ENCODE results near the gene SIM2. TPM values are rescaled to one million over a fixed set of nuclear protein-coding genes. Genes with fewer than 3 reads are reported as not detected.

The SIM2 gene
- total and polyA plus RNA-seq, 2 experiments from 2014 or later, result 0.31 TPM; not detected in 1

- H3K27me3 ChIP-seq, result peaks cover 24% of the 10 kb centered on the region
- no peaks in the 10 kb centered on the region for H3K9me3 ChIP-seq (ENCODE audit: low read depth)
- no peak for TF ChIP-seq CTCF (IDR thresholded peaks at IDR 0.05; ENCODE audit: low read depth, low read length)
- DNase-seq (ENCODE audit: low read depth in 1 of 2, low spot score in 1 of 2), result no peak
- H3K36me3 ChIP-seq, result no peaks in the 10 kb centered on the region
- H3K27ac ChIP-seq, result no peak overlapping the region
- no peaks in the 10 kb centered on the region for H3K4me1 ChIP-seq (ENCODE audit: low read depth)
- no peak overlapping the region for H3K4me3 ChIP-seq
Observed at GRCh38 chr21:36729310-36729970, 30.5 kb downstream of the SIM2 start.

GRCh38 chr21:36730291-36731281 is 31.7 kb downstream of the SIM2 start:
- no peak overlapping the region for H3K4me3 ChIP-seq
- DNase-seq (ENCODE audit: low read depth in 1 of 2, low spot score in 1 of 2), result no peak
- no peak for TF ChIP-seq CTCF (IDR thresholded peaks at IDR 0.05; ENCODE audit: low read depth, low read length)

GRCh38 chr21:36732217-36732616 is 33.3 kb downstream of the SIM2 start:
- H3K4me3 ChIP-seq, result no peak overlapping the region
- H3K9me3 ChIP-seq (ENCODE audit: low read depth), result no peaks in the 10 kb centered on the region
- H3K4me1 ChIP-seq (ENCODE audit: low read depth), result no peaks in the 10 kb centered on the region
- peaks cover 24% of the 10 kb centered on the region for H3K27me3 ChIP-seq
- no peaks in the 10 kb centered on the region for H3K36me3 ChIP-seq
- TF ChIP-seq CTCF (IDR thresholded peaks at IDR 0.05; ENCODE audit: low read depth, low read length), result no peak
- H3K27ac ChIP-seq, result no peak overlapping the region
- DNase-seq (ENCODE audit: low read depth in 1 of 2, low spot score in 1 of 2), result no peak

More at GRCh38 chr21:36730291-36731281, 31.7 kb downstream of the SIM2 start:
- no peaks in the 10 kb centered on the region for H3K4me1 ChIP-seq (ENCODE audit: low read depth)
- peaks cover 24% of the 10 kb centered on the region for H3K27me3 ChIP-seq
- H3K9me3 ChIP-seq (ENCODE audit: low read depth), result no peaks in the 10 kb centered on the region
- H3K27ac ChIP-seq, result no peak overlapping the region
- H3K36me3 ChIP-seq, result no peaks in the 10 kb centered on the region

- no peak for DNase-seq (ENCODE audit: low read depth in 1 of 2, low spot score in 1 of 2)
- H3K27me3 ChIP-seq, result peaks cover 24% of the 10 kb centered on the region
- no peak for TF ChIP-seq CTCF (IDR thresholded peaks at IDR 0.05; ENCODE audit: low read depth, low read length)
Observed at GRCh38 chr21:36732761-36733160, 33.8 kb downstream of the SIM2 start.

GRCh38 chr21:36733857-36734256 is 34.9 kb downstream of the SIM2 start:
- H3K9me3 ChIP-seq (ENCODE audit: low read depth), result no peaks in the 10 kb centered on the region
- TF ChIP-seq CTCF (IDR thresholded peaks at IDR 0.05; ENCODE audit: low read depth, low read length), result no peak
- H3K36me3 ChIP-seq, result no peaks in the 10 kb centered on the region
- DNase-seq (ENCODE audit: low read depth in 1 of 2, low spot score in 1 of 2), result no peak
- no peaks in the 10 kb centered on the region for H3K4me1 ChIP-seq (ENCODE audit: low read depth)
- H3K27me3 ChIP-seq, result peaks cover 30% of the 10 kb centered on the region
- no peak overlapping the region for H3K4me3 ChIP-seq
- H3K27ac ChIP-seq, result no peak overlapping the region

More at GRCh38 chr21:36732761-36733160, 33.8 kb downstream of the SIM2 start:
- Histone ChIP-seq H3K9me3 (ENCODE audit: low read depth) (no peaks in the 10 kb centered on the region), H3K36me3 (no peaks in the 10 kb centered on the region), H3K4me3 (no peak overlapping the region), H3K27ac (no peak overlapping the region), H3K4me1 (ENCODE audit: low read depth) (no peaks in the 10 kb centered on the region)

Data from cardiac muscle cell (in vitro differentiated cells and primary cell).